Measurements from ENCODE around the gene OR52B2.

Gene OR52B2

DNA sequence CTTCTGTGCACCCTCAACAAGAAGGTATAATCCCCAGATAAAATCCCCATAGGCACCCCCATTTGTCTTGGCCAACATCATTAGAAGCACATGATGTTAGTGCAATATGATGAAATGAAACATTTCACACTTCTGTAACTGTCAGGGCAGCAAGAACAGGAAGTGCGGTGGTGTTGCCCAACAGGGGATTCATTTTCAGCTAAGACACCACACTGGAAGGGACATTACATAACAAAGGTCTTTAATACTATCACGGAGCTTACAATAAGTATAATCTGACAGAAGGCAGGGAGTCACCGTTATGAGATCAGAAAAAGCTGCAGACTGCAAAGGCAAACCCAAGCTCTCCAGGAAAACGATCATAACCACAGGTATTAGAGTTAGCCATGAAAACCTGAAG lies 30.8 kb upstream of the OR52B2 start (continued):
- TF ChIP-seq, protein P1, sequence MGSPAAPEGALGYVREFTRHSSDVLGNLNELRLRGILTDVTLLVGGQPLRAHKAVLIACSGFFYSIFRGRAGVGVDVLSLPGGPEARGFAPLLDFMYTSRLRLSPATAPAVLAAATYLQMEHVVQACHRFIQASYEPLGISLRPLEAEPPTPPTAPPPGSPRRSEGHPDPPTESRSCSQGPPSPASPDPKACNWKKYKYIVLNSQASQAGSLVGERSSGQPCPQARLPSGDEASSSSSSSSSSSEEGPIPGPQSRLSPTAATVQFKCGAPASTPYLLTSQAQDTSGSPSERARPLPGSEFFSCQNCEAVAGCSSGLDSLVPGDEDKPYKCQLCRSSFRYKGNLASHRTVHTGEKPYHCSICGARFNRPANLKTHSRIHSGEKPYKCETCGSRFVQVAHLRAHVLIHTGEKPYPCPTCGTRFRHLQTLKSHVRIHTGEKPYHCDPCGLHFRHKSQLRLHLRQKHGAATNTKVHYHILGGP (tag by site-specific recombination; IDR thresholded peaks at IDR 0.05) = no peak
- TF ChIP-seq REPIN1 (tag by site-specific recombination; IDR thresholded peaks at IDR 0.05; ENCODE audit: low read depth) (no peak), SCRT1 (tag by site-specific recombination; IDR thresholded peaks at IDR 0.05; ENCODE audit: borderline replicate concordance) (no peak), ZBTB17 (tag by site-specific recombination; IDR thresholded peaks at IDR 0.05) (no peak), ZNF112 (tag by site-specific recombination; IDR thresholded peaks at IDR 0.05) (no peak)

DNA sequence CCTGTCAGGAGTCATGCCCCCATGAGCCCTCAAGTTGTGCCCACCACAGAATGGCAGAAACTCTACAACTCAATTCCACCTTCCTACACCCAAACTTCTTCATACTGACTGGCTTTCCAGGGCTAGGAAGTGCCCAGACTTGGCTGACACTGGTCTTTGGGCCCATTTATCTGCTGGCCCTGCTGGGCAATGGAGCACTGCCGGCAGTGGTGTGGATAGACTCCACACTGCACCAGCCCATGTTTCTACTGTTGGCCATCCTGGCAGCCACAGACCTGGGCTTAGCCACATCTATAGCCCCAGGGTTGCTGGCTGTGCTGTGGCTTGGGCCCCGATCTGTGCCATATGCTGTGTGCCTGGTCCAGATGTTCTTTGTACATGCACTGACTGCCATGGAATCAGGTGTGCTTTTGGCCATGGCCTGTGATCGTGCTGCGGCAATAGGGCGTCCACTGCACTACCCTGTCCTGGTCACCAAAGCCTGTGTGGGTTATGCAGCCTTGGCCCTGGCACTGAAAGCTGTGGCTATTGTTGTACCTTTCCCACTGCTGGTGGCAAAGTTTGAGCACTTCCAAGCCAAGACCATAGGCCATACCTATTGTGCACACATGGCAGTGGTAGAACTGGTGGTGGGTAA lies 29.2 kb upstream of the OR52B2 start, which contains the start of gene OR52W1:
TSS of gene OR52W1 (plus strand) at position 51 of the 637 bp plus-strand sequence. CDS start at position 51, 0 bp downstream.
- POLR2A ChIA-PET = no interaction called here
- CTCF ChIA-PET = interaction anchor here (1.5 kb wide), 1 partner anchor 176 kb away, joined by 3 read pairs; no protein-coding TSS in a partner anchor
- Histone ChIP-seq H3K27ac (ENCODE audit: extremely low read depth, low read depth, low read length) (no peak within 1 kb of the TSS), H3K9me3 (ENCODE audit: control insufficient read depth, insufficient read depth, low read depth, low read length) (no peaks in the 10 kb centered on the region), H3K4me3 (ENCODE audit: low read depth, low read length) (no peak within 1 kb of the TSS), H3K4me1 (ENCODE audit: control insufficient read depth, insufficient read depth, low read length) (no peaks in the 10 kb centered on the region), H3K36me3 (ENCODE audit: control insufficient read depth in 2 of 2, insufficient read depth in 1 of 2, low read length in 2 of 2) (no peaks in the 10 kb centered on the region)
- TF ChIP-seq ZNF768 (tag by site-specific recombination; IDR thresholded peaks at IDR 0.05) = no peak
- TF ChIP-seq, protein P2, sequence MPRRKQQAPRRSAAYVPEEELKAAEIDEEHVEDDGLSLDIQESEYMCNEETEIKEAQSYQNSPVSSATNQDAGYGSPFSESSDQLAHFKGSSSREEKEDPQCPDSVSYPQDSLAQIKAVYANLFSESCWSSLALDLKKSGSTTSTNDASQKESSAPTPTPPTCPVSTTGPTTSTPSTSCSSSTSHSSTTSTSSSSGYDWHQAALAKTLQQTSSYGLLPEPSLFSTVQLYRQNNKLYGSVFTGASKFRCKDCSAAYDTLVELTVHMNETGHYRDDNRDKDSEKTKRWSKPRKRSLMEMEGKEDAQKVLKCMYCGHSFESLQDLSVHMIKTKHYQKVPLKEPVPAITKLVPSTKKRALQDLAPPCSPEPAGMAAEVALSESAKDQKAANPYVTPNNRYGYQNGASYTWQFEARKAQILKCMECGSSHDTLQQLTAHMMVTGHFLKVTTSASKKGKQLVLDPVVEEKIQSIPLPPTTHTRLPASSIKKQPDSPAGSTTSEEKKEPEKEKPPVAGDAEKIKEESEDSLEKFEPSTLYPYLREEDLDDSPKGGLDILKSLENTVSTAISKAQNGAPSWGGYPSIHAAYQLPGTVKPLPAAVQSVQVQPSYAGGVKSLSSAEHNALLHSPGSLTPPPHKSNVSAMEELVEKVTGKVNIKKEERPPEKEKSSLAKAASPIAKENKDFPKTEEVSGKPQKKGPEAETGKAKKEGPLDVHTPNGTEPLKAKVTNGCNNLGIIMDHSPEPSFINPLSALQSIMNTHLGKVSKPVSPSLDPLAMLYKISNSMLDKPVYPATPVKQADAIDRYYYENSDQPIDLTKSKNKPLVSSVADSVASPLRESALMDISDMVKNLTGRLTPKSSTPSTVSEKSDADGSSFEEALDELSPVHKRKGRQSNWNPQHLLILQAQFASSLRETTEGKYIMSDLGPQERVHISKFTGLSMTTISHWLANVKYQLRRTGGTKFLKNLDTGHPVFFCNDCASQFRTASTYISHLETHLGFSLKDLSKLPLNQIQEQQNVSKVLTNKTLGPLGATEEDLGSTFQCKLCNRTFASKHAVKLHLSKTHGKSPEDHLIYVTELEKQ (tag by site-specific recombination; IDR thresholded peaks at IDR 0.05; ENCODE audit: borderline replicate concordance) = no peak
- no peak for TF ChIP-seq ZNF157 (tag by site-specific recombination; IDR thresholded peaks at IDR 0.05)
- TF ChIP-seq, protein P3, sequence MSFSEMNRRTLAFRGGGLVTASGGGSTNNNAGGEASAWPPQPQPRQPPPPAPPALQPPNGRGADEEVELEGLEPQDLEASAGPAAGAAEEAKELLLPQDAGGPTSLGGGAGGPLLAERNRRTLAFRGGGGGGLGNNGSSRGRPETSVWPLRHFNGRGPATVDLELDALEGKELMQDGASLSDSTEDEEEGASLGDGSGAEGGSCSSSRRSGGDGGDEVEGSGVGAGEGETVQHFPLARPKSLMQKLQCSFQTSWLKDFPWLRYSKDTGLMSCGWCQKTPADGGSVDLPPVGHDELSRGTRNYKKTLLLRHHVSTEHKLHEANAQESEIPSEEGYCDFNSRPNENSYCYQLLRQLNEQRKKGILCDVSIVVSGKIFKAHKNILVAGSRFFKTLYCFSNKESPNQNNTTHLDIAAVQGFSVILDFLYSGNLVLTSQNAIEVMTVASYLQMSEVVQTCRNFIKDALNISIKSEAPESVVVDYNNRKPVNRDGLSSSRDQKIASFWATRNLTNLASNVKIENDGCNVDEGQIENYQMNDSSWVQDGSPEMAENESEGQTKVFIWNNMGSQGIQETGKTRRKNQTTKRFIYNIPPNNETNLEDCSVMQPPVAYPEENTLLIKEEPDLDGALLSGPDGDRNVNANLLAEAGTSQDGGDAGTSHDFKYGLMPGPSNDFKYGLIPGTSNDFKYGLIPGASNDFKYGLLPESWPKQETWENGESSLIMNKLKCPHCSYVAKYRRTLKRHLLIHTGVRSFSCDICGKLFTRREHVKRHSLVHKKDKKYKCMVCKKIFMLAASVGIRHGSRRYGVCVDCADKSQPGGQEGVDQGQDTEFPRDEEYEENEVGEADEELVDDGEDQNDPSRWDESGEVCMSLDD (tag by site-specific recombination; IDR thresholded peaks at IDR 0.05) = no peak
- no peak for TF ChIP-seq ZXDB (tag by site-specific recombination; IDR thresholded peaks at IDR 0.05)
- TF ChIP-seq ZNF843 (tag by site-specific recombination; IDR thresholded peaks at IDR 0.05) = no peak
- TF ChIP-seq TCF7L2 (IDR thresholded peaks at IDR 0.05; ENCODE audit: borderline replicate concordance, low read depth, low read length) = no peak
- TF ChIP-seq, protein P4, sequence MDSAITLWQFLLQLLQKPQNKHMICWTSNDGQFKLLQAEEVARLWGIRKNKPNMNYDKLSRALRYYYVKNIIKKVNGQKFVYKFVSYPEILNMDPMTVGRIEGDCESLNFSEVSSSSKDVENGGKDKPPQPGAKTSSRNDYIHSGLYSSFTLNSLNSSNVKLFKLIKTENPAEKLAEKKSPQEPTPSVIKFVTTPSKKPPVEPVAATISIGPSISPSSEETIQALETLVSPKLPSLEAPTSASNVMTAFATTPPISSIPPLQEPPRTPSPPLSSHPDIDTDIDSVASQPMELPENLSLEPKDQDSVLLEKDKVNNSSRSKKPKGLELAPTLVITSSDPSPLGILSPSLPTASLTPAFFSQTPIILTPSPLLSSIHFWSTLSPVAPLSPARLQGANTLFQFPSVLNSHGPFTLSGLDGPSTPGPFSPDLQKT (IDR thresholded peaks at IDR 0.05; ENCODE audit: borderline replicate concordance, low read depth, low read length) = no peak
- TF ChIP-seq ZNF416 (tag by site-specific recombination; IDR thresholded peaks at IDR 0.05) = no peak
- TF ChIP-seq ZNF138 (tag by site-specific recombination; IDR thresholded peaks at IDR 0.05; ENCODE audit: borderline replicate concordance) = no peak
- TF ChIP-seq, protein P5, sequence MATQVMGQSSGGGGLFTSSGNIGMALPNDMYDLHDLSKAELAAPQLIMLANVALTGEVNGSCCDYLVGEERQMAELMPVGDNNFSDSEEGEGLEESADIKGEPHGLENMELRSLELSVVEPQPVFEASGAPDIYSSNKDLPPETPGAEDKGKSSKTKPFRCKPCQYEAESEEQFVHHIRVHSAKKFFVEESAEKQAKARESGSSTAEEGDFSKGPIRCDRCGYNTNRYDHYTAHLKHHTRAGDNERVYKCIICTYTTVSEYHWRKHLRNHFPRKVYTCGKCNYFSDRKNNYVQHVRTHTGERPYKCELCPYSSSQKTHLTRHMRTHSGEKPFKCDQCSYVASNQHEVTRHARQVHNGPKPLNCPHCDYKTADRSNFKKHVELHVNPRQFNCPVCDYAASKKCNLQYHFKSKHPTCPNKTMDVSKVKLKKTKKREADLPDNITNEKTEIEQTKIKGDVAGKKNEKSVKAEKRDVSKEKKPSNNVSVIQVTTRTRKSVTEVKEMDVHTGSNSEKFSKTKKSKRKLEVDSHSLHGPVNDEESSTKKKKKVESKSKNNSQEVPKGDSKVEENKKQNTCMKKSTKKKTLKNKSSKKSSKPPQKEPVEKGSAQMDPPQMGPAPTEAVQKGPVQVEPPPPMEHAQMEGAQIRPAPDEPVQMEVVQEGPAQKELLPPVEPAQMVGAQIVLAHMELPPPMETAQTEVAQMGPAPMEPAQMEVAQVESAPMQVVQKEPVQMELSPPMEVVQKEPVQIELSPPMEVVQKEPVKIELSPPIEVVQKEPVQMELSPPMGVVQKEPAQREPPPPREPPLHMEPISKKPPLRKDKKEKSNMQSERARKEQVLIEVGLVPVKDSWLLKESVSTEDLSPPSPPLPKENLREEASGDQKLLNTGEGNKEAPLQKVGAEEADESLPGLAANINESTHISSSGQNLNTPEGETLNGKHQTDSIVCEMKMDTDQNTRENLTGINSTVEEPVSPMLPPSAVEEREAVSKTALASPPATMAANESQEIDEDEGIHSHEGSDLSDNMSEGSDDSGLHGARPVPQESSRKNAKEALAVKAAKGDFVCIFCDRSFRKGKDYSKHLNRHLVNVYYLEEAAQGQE (tag by site-specific recombination; IDR thresholded peaks at IDR 0.05) = no peak
- no peak for TF ChIP-seq ZNF558 (tag by site-specific recombination; IDR thresholded peaks at IDR 0.05)
- no peak for TF ChIP-seq ZNF169 (tag by site-specific recombination; IDR thresholded peaks at IDR 0.05)
